ENCODE measurements around the gene RNF123.

DNA sequence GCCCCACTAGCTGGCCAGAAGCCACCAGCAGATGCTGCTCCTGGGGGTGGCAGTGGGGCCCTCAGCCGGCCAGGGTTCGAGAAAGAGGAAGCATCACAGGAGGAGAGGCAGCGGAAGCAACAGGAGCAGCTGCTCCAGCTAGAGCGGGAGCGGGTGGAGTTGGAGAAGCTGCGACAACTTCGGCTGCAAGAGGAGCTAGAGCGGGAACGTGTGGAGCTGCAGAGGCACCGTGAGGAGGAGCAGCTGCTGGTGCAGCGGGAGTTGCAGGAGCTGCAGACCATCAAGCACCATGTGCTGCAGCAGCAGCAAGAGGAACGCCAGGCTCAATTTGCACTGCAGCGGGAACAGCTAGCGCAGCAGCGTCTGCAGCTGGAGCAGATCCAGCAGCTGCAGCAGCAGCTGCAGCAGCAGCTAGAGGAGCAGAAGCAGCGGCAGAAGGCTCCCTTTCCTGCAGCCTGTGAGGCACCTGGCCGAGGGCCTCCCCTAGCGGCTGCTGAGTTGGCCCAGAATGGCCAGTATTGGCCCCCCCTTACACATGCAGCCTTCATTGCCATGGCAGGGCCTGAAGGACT is 32.7 kb upstream of the RNF123 start:
- no peak for TF ChIP-seq EP300 (IDR thresholded peaks at IDR 0.05; ENCODE audit: low read depth)
- TF ChIP-seq, protein P1, sequence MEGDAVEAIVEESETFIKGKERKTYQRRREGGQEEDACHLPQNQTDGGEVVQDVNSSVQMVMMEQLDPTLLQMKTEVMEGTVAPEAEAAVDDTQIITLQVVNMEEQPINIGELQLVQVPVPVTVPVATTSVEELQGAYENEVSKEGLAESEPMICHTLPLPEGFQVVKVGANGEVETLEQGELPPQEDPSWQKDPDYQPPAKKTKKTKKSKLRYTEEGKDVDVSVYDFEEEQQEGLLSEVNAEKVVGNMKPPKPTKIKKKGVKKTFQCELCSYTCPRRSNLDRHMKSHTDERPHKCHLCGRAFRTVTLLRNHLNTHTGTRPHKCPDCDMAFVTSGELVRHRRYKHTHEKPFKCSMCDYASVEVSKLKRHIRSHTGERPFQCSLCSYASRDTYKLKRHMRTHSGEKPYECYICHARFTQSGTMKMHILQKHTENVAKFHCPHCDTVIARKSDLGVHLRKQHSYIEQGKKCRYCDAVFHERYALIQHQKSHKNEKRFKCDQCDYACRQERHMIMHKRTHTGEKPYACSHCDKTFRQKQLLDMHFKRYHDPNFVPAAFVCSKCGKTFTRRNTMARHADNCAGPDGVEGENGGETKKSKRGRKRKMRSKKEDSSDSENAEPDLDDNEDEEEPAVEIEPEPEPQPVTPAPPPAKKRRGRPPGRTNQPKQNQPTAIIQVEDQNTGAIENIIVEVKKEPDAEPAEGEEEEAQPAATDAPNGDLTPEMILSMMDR (IDR thresholded peaks at IDR 0.05): no peak

Measured in transverse colon (tissue), 3 donors.